OCI-LY7 (cell line): ENCODE data around the gene CAPN9.
"Not testable (repeated sequence)": the region's sequence is repeated elsewhere in the genome, so short reads cannot be mapped to it uniquely, and the experiment has no call there.

Experiments
- EZH2phosphoT487 ChIP-seq: fragments of 200-600 bp; sonication (generic); IDR thresholded peaks from 2 replicates; pipeline ENCODE4 v1.6.1; 2018; ENCODE audit warnings: low read depth, borderline replicate concordance, mild to moderate bottlenecking, mixed run types, antibody characterized with exemption, low read length, moderate library complexity, mixed read lengths
- TF ChIP-seq, protein P1 (sequence below): fragments of 200-600 bp; sonication (generic); conservative IDR thresholded peaks from 2 replicates; pipeline ENCODE4 v1.5.1; 2014; ENCODE audit warnings: mild to moderate bottlenecking, antibody characterized with exemption, low read length, moderate library complexity, mixed read lengths

DNA sequence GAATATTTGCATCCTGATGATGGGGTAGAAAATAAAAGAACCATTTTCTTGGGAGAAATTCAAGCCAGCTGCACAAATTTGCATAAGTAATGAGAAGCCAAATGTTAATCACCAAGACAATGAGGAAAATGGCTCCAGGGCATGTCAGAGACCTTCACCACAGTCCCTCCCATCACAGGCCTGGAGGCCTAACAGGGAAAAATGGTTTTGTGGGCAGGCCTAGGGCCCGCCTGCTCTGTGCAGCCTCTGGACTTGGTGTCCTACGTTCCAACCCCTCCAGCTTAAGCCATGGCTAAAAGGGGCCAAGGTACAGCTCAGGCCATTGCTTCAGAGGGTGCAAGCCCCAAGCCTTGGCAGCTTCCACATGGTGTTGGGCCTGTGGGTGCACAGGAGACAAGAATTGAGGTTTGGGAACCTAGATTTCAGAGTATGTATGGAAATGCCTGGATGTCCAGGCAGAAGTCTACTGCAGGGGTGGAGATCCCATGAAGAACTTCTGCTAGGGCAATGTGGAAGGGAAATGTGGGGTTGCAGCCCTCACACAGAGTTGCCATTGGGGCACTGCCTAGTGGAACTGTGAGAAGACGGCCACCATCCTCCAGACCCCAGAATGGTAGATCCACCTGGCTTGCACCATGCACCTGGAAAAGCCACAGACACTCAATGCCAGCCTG, 25.2 kb upstream of the CAPN9 start:
- TF ChIP-seq, protein P1, sequence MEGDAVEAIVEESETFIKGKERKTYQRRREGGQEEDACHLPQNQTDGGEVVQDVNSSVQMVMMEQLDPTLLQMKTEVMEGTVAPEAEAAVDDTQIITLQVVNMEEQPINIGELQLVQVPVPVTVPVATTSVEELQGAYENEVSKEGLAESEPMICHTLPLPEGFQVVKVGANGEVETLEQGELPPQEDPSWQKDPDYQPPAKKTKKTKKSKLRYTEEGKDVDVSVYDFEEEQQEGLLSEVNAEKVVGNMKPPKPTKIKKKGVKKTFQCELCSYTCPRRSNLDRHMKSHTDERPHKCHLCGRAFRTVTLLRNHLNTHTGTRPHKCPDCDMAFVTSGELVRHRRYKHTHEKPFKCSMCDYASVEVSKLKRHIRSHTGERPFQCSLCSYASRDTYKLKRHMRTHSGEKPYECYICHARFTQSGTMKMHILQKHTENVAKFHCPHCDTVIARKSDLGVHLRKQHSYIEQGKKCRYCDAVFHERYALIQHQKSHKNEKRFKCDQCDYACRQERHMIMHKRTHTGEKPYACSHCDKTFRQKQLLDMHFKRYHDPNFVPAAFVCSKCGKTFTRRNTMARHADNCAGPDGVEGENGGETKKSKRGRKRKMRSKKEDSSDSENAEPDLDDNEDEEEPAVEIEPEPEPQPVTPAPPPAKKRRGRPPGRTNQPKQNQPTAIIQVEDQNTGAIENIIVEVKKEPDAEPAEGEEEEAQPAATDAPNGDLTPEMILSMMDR, result not testable (repeated sequence)
- TF ChIP-seq EZH2phosphoT487, result not testable (repeated sequence)
